ENCODE data around the gene DNASE2B. TPM values are rescaled to one million over a fixed set of nuclear protein-coding genes. Genes with fewer than 3 reads are reported as not detected.

DNASE2B gene
- polyA plus RNA-seq, 2 of the 4 experiments (the other 2 are of a cell fraction) = not detected

DNA sequence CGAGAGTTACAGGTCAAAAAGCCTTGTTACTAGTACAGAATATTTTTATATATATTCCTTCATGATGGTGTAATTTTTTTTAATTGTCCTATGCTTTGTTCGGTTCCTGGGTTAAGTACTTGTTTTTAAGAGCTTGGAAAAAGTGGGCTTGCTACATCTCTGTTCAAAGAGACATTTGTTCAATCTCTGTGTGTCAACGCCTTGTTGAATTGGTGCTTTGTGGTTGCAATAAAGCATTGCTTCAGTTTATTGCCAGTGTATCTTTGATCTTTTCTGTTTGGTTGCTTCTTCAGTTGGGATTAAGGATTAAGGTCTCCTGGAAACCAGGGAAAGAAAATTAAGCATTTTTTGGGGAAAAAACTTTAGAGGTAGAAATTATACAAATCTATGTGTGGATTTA is 47.7 kb upstream of the DNASE2B start (continued):
- TF ChIP-seq, protein P1, sequence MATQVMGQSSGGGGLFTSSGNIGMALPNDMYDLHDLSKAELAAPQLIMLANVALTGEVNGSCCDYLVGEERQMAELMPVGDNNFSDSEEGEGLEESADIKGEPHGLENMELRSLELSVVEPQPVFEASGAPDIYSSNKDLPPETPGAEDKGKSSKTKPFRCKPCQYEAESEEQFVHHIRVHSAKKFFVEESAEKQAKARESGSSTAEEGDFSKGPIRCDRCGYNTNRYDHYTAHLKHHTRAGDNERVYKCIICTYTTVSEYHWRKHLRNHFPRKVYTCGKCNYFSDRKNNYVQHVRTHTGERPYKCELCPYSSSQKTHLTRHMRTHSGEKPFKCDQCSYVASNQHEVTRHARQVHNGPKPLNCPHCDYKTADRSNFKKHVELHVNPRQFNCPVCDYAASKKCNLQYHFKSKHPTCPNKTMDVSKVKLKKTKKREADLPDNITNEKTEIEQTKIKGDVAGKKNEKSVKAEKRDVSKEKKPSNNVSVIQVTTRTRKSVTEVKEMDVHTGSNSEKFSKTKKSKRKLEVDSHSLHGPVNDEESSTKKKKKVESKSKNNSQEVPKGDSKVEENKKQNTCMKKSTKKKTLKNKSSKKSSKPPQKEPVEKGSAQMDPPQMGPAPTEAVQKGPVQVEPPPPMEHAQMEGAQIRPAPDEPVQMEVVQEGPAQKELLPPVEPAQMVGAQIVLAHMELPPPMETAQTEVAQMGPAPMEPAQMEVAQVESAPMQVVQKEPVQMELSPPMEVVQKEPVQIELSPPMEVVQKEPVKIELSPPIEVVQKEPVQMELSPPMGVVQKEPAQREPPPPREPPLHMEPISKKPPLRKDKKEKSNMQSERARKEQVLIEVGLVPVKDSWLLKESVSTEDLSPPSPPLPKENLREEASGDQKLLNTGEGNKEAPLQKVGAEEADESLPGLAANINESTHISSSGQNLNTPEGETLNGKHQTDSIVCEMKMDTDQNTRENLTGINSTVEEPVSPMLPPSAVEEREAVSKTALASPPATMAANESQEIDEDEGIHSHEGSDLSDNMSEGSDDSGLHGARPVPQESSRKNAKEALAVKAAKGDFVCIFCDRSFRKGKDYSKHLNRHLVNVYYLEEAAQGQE (IDR thresholded peaks at IDR 0.05) = no peak
- TF ChIP-seq PHF8 (IDR thresholded peaks at IDR 0.05; ENCODE audit: borderline replicate concordance, low read depth) (no peak), NPAS2 (CRISPR knock-in tag; IDR thresholded peaks at IDR 0.05; ENCODE audit: borderline replicate concordance) (no peak), TP53 (CRISPR knock-in tag; IDR thresholded peaks at IDR 0.05) (no peak)
- TF ChIP-seq, protein P2, sequence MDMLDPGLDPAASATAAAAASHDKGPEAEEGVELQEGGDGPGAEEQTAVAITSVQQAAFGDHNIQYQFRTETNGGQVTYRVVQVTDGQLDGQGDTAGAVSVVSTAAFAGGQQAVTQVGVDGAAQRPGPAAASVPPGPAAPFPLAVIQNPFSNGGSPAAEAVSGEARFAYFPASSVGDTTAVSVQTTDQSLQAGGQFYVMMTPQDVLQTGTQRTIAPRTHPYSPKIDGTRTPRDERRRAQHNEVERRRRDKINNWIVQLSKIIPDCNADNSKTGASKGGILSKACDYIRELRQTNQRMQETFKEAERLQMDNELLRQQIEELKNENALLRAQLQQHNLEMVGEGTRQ (IDR thresholded peaks at IDR 0.05) = no peak

DNA sequence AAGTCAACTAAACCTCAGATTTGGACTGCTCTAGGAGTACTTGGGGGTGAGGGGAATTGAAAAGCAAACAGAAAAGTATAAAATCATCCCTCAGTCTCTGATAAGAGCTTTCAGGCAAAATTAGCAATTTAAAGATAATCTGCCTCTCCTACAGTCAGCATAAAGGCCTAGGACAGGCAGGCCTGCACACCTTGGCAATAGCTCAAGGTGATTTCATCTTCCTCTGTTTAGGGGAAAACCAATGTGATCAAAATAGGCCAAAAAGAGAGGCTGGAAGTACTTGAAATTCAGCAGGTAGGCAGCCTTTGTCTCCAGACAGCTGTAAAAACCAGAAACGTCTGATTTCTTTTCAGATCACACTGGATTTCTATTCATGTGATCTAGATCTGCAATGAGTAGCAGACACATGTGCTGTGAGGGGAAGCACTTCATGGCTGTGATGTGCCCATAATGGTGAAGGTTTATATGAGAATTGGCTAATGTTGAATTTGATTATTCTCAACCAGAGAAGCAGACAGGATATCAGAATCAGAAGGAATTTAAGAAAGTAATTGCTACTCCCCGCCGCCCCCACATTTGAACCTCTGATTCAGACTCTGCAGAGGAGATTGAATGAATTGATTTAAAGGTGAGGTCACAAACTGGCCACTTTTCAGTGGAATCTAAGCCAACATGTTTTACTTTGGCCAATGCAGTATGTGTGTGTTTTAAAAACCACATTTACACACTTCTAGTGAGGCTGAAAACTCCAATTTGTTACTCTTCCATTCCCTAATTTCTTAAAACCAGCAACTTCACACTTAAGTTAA is 45.8 kb upstream of the DNASE2B start:
- FAIRE-seq = no peak
- Histone ChIP-seq H3K27ac (no peak overlapping the region), H3K4me2 (no peak overlapping the region), H3K9me3 (no peaks in the 10 kb centered on the region), H3K4me1 (no peaks in the 10 kb centered on the region), H3K4me3 (no peak overlapping the region)
- DNase-seq (ENCODE audit: low read depth in 1 of 2, low spot score in 1 of 2) = no peak
- no peak for TF ChIP-seq ESRRA (IDR thresholded peaks at IDR 0.05; ENCODE audit: borderline replicate concordance, low read length)
- POLR2A ChIA-PET = no interaction called here
- 85% methylated on average over 3 of the region's 3 CpGs for WGBS (ENCODE audit: missing lambda C conversion rate)
- CTCF ChIA-PET = no interaction called here
- ATAC-seq = no peak

DNA sequence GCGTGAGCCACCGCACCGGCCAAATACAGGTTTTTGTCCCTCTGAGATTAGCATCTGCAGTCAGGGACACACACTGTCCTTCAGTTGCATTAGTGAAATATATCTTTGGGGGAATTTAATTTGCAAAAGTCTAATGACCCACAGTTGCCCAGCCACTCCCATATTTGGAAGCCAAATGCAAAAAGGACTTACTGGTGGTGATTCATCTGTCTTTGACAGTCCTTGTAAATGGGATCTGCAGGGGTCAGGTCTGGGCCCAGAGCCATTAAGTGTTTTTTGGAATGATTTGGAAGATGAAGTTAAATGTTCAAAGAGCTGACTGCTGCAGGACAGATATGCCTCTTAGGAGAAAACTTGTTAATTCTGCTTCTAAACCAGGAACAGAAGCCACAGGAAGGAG is 44.6 kb upstream of the DNASE2B start:
- no peak for ATAC-seq
- POLR2A ChIA-PET = no interaction called here
- no peak for TF ChIP-seq EHF (CRISPR knock-in tag; IDR thresholded peaks at IDR 0.05)
- no peak for TF ChIP-seq HOXB5 (CRISPR knock-in tag; IDR thresholded peaks at IDR 0.05)
- no peak for TF ChIP-seq NR3C1 (IDR thresholded peaks at IDR 0.05)
- TF ChIP-seq, protein P3, sequence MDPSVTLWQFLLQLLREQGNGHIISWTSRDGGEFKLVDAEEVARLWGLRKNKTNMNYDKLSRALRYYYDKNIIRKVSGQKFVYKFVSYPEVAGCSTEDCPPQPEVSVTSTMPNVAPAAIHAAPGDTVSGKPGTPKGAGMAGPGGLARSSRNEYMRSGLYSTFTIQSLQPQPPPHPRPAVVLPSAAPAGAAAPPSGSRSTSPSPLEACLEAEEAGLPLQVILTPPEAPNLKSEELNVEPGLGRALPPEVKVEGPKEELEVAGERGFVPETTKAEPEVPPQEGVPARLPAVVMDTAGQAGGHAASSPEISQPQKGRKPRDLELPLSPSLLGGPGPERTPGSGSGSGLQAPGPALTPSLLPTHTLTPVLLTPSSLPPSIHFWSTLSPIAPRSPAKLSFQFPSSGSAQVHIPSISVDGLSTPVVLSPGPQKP (IDR thresholded peaks at IDR 0.05; ENCODE audit: low read depth, low read length) = no peak
- TF ChIP-seq HOXA7 (CRISPR knock-in tag; IDR thresholded peaks at IDR 0.05) = no peak
- no peak for TF ChIP-seq MYC (IDR thresholded peaks at IDR 0.05; ENCODE audit: borderline replicate concordance, low read length)
- TF ChIP-seq POLR2AphosphoS2 (conservative IDR thresholded peaks at IDR 0.05; ENCODE audit: low read length) = no peak
- TF ChIP-seq RCOR1 (IDR thresholded peaks at IDR 0.05; ENCODE audit: low read depth, low read length) = no peak
- TF ChIP-seq JUNB (IDR thresholded peaks at IDR 0.05) = no peak
- TF ChIP-seq ZFP36 (IDR thresholded peaks at IDR 0.05; ENCODE audit: borderline replicate concordance, partially characterized antibody) = no peak
- TF ChIP-seq KDM1A (IDR thresholded peaks at IDR 0.05; ENCODE audit: low read depth) = no peak
- no peak for TF ChIP-seq RFX5 (IDR thresholded peaks at IDR 0.05)
- no peak for TF ChIP-seq CHD2 (IDR thresholded peaks at IDR 0.05; ENCODE audit: low read length, partially characterized antibody)
- TF ChIP-seq POLR2A (IDR thresholded peaks at IDR 0.05; ENCODE audit: low read length) = no peak
- TF ChIP-seq RARB (CRISPR knock-in tag; IDR thresholded peaks at IDR 0.05) = no peak
- TF ChIP-seq, protein P4, sequence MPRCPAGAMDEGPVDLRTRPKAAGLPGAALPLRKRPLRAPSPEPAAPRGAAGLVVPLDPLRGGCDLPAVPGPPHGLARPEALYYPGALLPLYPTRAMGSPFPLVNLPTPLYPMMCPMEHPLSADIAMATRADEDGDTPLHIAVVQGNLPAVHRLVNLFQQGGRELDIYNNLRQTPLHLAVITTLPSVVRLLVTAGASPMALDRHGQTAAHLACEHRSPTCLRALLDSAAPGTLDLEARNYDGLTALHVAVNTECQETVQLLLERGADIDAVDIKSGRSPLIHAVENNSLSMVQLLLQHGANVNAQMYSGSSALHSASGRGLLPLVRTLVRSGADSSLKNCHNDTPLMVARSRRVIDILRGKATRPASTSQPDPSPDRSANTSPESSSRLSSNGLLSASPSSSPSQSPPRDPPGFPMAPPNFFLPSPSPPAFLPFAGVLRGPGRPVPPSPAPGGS (IDR thresholded peaks at IDR 0.05) = no peak
- TF ChIP-seq ZSCAN20 (CRISPR knock-in tag; IDR thresholded peaks at IDR 0.05) = no peak
- no peak for TF ChIP-seq BHLHE40 (IDR thresholded peaks at IDR 0.05; ENCODE audit: low read depth, low read length)
- CTCF ChIA-PET = interaction anchor here (1.1 kb wide), 1 partner anchor 17 kb away, joined by 3 read pairs; no protein-coding TSS in a partner anchor
- 100% methylated on average over 3 of the region's 3 CpGs for WGBS (ENCODE audit: missing lambda C conversion rate)
- H3K9me3 ChIP-seq = no peaks in the 10 kb centered on the region
- no peak for FAIRE-seq
- no peak overlapping the region for H3K4me3 ChIP-seq
- DNase-seq (ENCODE audit: low read depth in 1 of 2, low spot score in 1 of 2) = no peak
- H3K4me1 ChIP-seq = no peaks in the 10 kb centered on the region
- no peak overlapping the region for H3K4me2 ChIP-seq
- H3K27ac ChIP-seq = no peak overlapping the region

Measured in A549 (cell line).